T-helper 2 cell (primary cell): ENCODE data around the gene OR51S1.
"Not testable (repeated sequence)": the region's sequence is repeated elsewhere in the genome, so short reads cannot be mapped to it uniquely, and the experiment has no call there.

Source experiments
- DNase-seq, 5 experiments: peaks; one replicate each; pipeline versions ENCODE4 v3.0.0 to v3.0.0-alpha.2; 2012 to 2022
- total RNA-seq, 2 donors: gene quantifications; one replicate each; lab custom pipeline; 2026; lab: John Stamatoyannopoulos, UW

The OR51S1 gene
- 0 reads per million in 2 donors for total RNA-seq

GRCh38 chr11:4848908-4849532, at the start of gene OR51S1:
Gene OR51S1 (minus strand): TSS chr11:4849208. CDS start chr11:4849208, 0 bp downstream.
- DNase-seq, result no peak

GRCh38 chr11:4891996-4892640, 43.1 kb upstream of the OR51S1 start:
- no peak for DNase-seq

GRCh38 chr11:4890279-4890678, 41.3 kb upstream of the OR51S1 start:
- DNase-seq, result no peak

- no peak for DNase-seq
Observed at GRCh38 chr11:4887591-4887990, 38.6 kb upstream of the OR51S1 start.

GRCh38 chr11:4886186-4886585, 37.2 kb upstream of the OR51S1 start:
- no peak for DNase-seq

GRCh38 chr11:4884361-4884760, 35.4 kb upstream of the OR51S1 start:
- no peak for DNase-seq

- no peak for DNase-seq
Observed at GRCh38 chr11:4882543-4882942, 33.5 kb upstream of the OR51S1 start.

- DNase-seq, result no peak
Observed at GRCh38 chr11:4881860-4882500, 33.0 kb upstream of the OR51S1 start, which contains the start of gene OR51T1. Gene OR51T1 (plus strand): TSS chr11:4881900. CDS start chr11:4881900, 0 bp downstream.

- DNase-seq, result no peak
Observed at GRCh38 chr11:4881188-4881587, 32.2 kb upstream of the OR51S1 start.

GRCh38 chr11:4865855-4866254, 16.8 kb upstream of the OR51S1 start:
- no peak for DNase-seq

- DNase-seq, result no peak
Observed at GRCh38 chr11:4863876-4864275, 14.9 kb upstream of the OR51S1 start.

- no peak for DNase-seq
Observed at GRCh38 chr11:4862447-4863236, 13.6 kb upstream of the OR51S1 start.

- DNase-seq, result not testable (repeated sequence)
Observed at GRCh38 chr11:4854286-4854685, 5.3 kb upstream of the OR51S1 start.

GRCh38 chr11:4851033-4851432, 2.0 kb upstream of the OR51S1 start:
- no peak for DNase-seq

GRCh38 chr11:4839851-4840549, 9.0 kb downstream of the OR51S1 start:
- DNase-seq, result no peak

- DNase-seq, result no peak
Observed at GRCh38 chr11:4830909-4831308, 18.1 kb downstream of the OR51S1 start.

GRCh38 chr11:4830346-4830745, 18.7 kb downstream of the OR51S1 start:
- DNase-seq, result no peak

- DNase-seq, result no peak
Observed at GRCh38 chr11:4826425-4826824, 22.6 kb downstream of the OR51S1 start.

GRCh38 chr11:4825132-4825531, 23.9 kb downstream of the OR51S1 start:
- no peak for DNase-seq

- no peak for DNase-seq
Observed at GRCh38 chr11:4821021-4821420, 28.0 kb downstream of the OR51S1 start, which contains the start of gene OR51F2. Gene OR51F2 (plus strand): TSS chr11:4821321. CDS start chr11:4821422, 101 bp downstream.

GRCh38 chr11:4809246-4809645, 39.8 kb downstream of the OR51S1 start:
- DNase-seq, result no peak

- DNase-seq, result no peak
Observed at GRCh38 chr11:4808476-4808875, 40.5 kb downstream of the OR51S1 start.
